Middle frontal gyrus (tissue), 1 donor: ENCODE measurements around the gene FAM76A.

Source experiments
- DNase-seq: peaks from one replicate; pipeline ENCODE4 v3.0.0-alpha.2; 2015; ENCODE audit warnings: low spot score; ENCODE audit errors: extremely low spot score

FAM76A gene

GRCh38 chr1:27719286-27720251 is 6.2 kb upstream of the FAM76A start:
- DNase-seq = no peak

DNA sequence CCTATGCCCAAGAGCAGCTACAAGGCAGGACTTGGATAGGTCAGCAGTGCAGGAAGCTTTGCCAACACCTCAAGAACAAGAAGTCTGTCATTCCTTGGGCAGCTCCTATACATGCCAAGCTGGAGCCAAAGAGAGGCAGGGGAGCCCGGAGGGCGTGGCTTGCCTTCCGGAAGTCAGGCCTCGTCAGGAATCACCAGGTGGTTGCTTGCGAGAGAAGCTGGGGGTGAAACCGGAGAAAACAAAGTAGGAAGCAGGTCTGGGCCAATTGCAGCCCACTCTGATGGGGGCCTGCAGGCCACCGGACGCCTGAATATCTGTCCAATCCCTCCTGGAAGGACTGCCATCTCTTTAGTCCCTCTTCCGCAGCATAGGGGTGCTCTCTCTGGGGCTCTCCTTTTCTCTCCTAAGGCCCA is 794 bp upstream of the FAM76A start:
- no peak for DNase-seq

GRCh38 chr1:27726173-27727044 is 648 bp downstream of the FAM76A start:
- no peak for DNase-seq

- DNase-seq = no peak
Measured at GRCh38 chr1:27727126-27727525, 1.4 kb downstream of the FAM76A start.

- no peak for DNase-seq
Measured at GRCh38 chr1:27736252-27736651, 10.5 kb downstream of the FAM76A start.

DNA sequence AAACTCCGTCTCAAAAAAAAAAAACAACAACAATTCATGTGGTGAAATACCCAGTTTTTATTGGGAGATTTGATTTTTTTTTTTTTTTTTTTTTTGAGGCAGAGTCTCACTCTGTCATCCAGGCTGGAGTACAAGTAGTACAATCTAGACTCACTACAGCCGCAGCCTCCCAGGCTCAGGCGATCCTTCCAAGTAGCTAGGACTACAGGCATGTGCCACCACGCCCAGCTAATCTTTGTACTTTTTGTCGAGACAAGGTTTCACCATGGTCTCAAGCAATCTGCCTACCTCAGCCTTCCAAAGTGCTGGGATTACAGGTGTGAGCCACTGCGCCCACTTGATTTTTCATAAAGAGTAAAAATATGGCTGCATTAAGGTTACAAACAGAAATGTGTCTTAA is 15.4 kb downstream of the FAM76A start:
- no peak for DNase-seq

- DNase-seq = no peak
Measured at GRCh38 chr1:27744556-27744955, 18.8 kb downstream of the FAM76A start.

GRCh38 chr1:27745466-27745865 is 19.7 kb downstream of the FAM76A start:
- no peak for DNase-seq

DNA sequence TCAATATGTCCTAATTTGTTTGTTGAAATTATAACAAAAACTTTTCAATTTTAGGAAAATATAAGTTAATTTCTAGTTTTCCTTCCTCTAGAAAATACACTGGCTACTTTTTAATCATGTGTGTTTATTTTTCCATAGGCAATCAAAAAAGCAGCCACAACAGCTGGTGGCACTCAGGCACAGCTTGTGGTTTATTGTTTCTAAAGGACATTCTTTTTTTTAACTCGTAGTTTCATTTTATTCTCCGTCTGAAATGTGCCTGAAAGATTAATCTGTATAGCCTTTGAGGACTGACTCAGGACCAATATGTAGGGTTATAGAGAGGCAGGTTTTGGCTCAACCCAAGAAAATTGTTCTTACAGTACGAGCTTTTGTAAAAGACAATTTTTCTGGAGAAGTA is 26.6 kb downstream of the FAM76A start:
- no peak for DNase-seq

- no peak for DNase-seq
Measured at GRCh38 chr1:27755286-27755685, 29.5 kb downstream of the FAM76A start.

GRCh38 chr1:27755865-27756264 is 30.1 kb downstream of the FAM76A start:
- DNase-seq = no peak

DNA sequence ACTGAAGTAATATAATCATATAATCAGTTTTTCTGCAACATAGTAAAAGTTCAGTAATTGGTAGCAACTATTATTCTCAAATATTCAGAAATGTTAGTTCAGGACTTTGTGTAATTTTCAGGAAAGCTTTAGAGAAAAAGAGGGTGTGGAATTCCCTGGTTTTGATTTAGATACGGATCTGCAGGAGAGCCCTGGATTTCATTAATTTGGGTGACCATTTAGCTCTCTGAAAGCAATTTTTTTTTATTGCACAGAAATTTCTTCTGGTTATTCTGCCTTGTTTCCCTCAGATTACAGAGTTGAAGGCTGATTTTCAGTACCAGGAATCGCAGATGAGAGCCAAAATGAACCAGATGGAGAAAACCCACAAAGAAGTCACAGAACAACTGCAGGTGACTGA is 33.5 kb downstream of the FAM76A start:
- DNase-seq = no peak

DNA sequence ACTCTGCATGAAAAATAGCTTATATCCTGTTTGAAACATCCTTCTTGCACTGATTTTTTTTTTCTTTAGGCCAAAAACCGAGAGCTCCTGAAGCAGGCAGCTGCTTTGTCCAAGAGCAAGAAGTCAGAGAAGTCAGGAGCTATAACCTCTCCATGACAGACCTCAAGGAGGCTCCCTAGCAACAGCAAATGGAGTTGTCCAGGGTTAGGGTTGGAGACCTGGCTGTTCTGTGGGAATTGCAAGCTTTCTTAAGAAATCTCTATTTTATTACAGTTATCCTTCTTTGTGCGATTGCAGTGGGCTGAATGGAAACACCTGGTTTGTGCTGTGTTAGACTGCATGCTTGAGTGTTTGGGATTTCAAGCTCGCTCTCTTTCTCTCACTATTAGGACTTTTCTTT is 34.7 kb downstream of the FAM76A start:
- DNase-seq = no peak

- no peak for DNase-seq
Measured at GRCh38 chr1:27762033-27762432, 36.3 kb downstream of the FAM76A start.

GRCh38 chr1:27763358-27763757 is 37.6 kb downstream of the FAM76A start:
- no peak for DNase-seq

GRCh38 chr1:27770293-27770830 is 44.6 kb downstream of the FAM76A start:
- no peak for DNase-seq

DNA sequence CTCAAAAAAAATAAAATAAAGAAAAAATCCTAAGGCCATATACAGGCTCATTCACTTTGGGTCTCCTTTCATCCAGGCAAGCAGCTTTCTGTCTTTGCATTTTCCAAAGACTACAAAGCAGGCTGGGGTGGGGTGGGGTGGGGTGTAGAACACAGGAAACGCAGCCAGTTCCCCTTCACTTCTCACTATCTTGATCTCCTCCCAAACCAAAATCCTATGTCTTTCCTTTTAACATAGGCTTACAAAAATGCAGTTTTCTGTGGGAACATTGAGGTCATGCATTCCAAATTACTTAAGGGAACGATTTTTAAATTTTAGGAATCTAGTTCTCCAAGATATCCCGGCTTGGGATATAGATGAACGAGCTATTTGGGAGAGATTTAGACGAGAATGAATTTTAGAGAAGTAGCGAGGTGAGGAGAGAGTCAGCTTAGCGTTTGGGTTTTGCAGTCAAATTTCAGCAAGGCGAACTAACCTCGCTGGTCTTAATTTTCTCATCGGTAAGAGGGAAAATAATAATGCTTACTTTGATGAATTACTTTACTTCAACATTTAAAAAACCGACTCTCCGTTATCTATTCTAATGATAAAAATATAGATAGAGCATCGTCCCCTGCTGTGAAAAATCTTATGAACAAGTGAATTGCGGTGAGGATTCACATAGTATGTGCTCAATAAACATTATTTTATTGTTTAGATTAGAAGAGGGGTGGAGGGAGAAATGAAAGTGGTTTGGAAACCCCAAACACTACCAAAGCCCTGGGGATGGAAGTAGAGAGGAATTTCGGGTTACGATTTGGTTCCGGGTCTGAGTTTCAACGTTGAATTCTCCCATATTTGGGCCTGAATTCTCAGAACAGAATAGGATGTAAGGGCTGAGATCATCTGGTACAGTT is 46.5 kb downstream of the FAM76A start:
- DNase-seq = no peak

GRCh38 chr1:27772932-27773825 is 47.4 kb downstream of the FAM76A start, which contains the start of gene STX12:
Gene STX12 (plus strand): TSS chr1:27773219. CDS start chr1:27773308, 89 bp downstream.
- peak; percentile 96 for DNase-seq

GRCh38 chr1:27773826-27774445 is 48.2 kb downstream of the FAM76A start:
- no peak for DNase-seq
